K562 (cell line): Measurements from ENCODE around the gene IL17RA. TPM values are rescaled to one million over a fixed set of nuclear protein-coding genes. Genes with fewer than 3 reads are reported as not detected.

Source experiments
- ATAC-seq: fragments of 200-7000 bp; cut with Tn5 transposase; 3 replicates; pipeline ENCODE4 v1.9.1; 2020; ENCODE audit warnings: moderate library complexity
- BruUV-seq: library from RNA; stranded (reverse); fragments of 400-500 nt; replicated peaks from 2 replicates; lab custom pipeline; 2021; lab: Mats Ljungman, UMichigan
- CTCF ChIA-PET: fragments of 300-600 bp; formaldehyde crosslinking; extraction: SDS; loops from one replicate; lab custom pipeline; 2021; ENCODE audit warnings: low intra/inter-chr PET ratio; lab: Yijun Ruan, JAX
- POLR2A ChIA-PET: fragments of 300-600, 350-650 bp; sonication (Branson Sonifier 250); formaldehyde crosslinking; extraction: SDS; loops from one replicate; lab custom pipeline; 2021; ENCODE audit warnings: antibody characterized with exemption, inconsistent platforms; lab: Yijun Ruan, JAX
- DNase-seq, 4 experiments: peaks; one replicate each; pipeline versions ENCODE4 v3.0.0 to v3.0.0-alpha.2; 2011 to 2018; ENCODE audit warnings: low spot score in 3 of 4, mixed read lengths in 3 of 4; ENCODE audit errors: extremely low read depth in 1 of 4
- FAIRE-seq: peaks from 2 replicates; lab custom pipeline; 2011; peaks lifted over from hg19 to GRCh38; lab: Jason Lieb, UNC
- H2AFZ ChIP-seq: 2 replicates; pipeline ENCODE4 v1.6.0; 2011; ENCODE audit warnings: low read depth, low read length, control low read depth, inconsistent platforms
- H3K27ac ChIP-seq: fragments of 200-600 bp; 3 replicates; pipeline ENCODE4 v1.8.0; 2011; ENCODE audit warnings: low read depth, mild to moderate bottlenecking, control low read depth, inconsistent platforms, low read length, moderate library complexity, mixed read lengths; ENCODE audit errors: extremely low read depth
- H3K27me3 ChIP-seq, 2 experiments: fragments of 300-600 bp in 1 of 2; 2 replicates in 1 of 2; 3 replicates in 1 of 2; pipeline versions ENCODE4 v1.6.0 to v1.8.0; 2011; ENCODE audit warnings: inconsistent platforms in 2 of 2, low read length in 2 of 2, mild to moderate bottlenecking in 1 of 2, mixed read lengths in 1 of 2, moderate library complexity in 1 of 2; ENCODE audit not compliant: control insufficient read depth in 2 of 2, insufficient read depth in 2 of 2
- H3K36me3 ChIP-seq: fragments of 300-600 bp; 3 replicates; pipeline ENCODE4 v1.8.0; 2011; ENCODE audit warnings: mild to moderate bottlenecking, low read length, inconsistent platforms; ENCODE audit not compliant: control insufficient read depth, insufficient read depth
- H3K4me1 ChIP-seq, 2 experiments: fragments of 200-600 bp in 1 of 2; replicated peaks in 1 of 2; 2 replicates in 1 of 2; 3 replicates in 1 of 2; pipeline versions ENCODE4 v1.5.1 to v1.8.0; 2011; ENCODE audit warnings: inconsistent platforms in 2 of 2, low read length in 2 of 2, mild to moderate bottlenecking in 1 of 2, mixed read lengths in 1 of 2, moderate library complexity in 1 of 2; ENCODE audit not compliant: control insufficient read depth in 2 of 2, insufficient read depth in 2 of 2
- H3K4me2 ChIP-seq: 2 replicates; pipeline ENCODE4 v1.6.1; 2011; ENCODE audit warnings: low read length, control low read depth, inconsistent platforms, mixed read lengths; ENCODE audit not compliant: insufficient read depth
- H3K4me3 ChIP-seq: fragments of 200-600 bp; sonication (generic), shearing (Covaris generic); 2 replicates; pipeline ENCODE4 v1.5.1; 2016; ENCODE audit warnings: control low read depth, inconsistent platforms
- H3K79me2 ChIP-seq: fragments of 200-600 bp; 3 replicates; pipeline ENCODE4 v1.8.0; 2011; ENCODE audit warnings: low read length, inconsistent platforms; ENCODE audit not compliant: control insufficient read depth, insufficient read depth
- H3K9ac ChIP-seq, 2 experiments: 2 replicates each; pipeline versions ENCODE4 v1.6.0 to v1.6.1; 2011; ENCODE audit warnings: low read depth in 2 of 2, low read length in 2 of 2, control low read depth in 1 of 2, inconsistent platforms in 1 of 2, mild to moderate bottlenecking in 1 of 2, mixed read lengths in 1 of 2; ENCODE audit not compliant: insufficient read depth in 1 of 2
- H3K9me1 ChIP-seq: one replicate; pipeline ENCODE4 v1.6.0; 2011; ENCODE audit warnings: inconsistent platforms, mild to moderate bottlenecking, low read length, moderate library complexity; ENCODE audit not compliant: control insufficient read depth, insufficient read depth
- H3K9me3 ChIP-seq: replicated peaks from 2 replicates; pipeline ENCODE4 v1.5.1; 2011; ENCODE audit warnings: low read depth, low read length, inconsistent platforms; ENCODE audit not compliant: control insufficient read depth, insufficient read depth
- H4K20me1 ChIP-seq: replicated peaks from 2 replicates; pipeline ENCODE4 v1.6.1; 2011; ENCODE audit warnings: low read length, inconsistent platforms, mixed read lengths; ENCODE audit not compliant: control insufficient read depth, insufficient read depth
- DMBX1 ChIP-seq: fragments of 250-450 bp; sonication (Bioruptor Pico); IDR thresholded peaks from 2 replicates; pipeline ENCODE4 v1.8.0; 2022; ENCODE audit warnings: inconsistent platforms, mild to moderate bottlenecking, moderate library complexity, borderline replicate concordance
- DPF2 ChIP-seq: fragments of 450-650 bp; IDR thresholded peaks from 2 replicates; pipeline ENCODE4 v1.6.1; 2016
- HMBOX1 ChIP-seq: sonication (generic); IDR thresholded peaks from 2 replicates; pipeline ENCODE4 v1.6.1; 2016
- JUND ChIP-seq, 2 experiments: IDR thresholded peaks; 2 replicates in 1 of 2; 3 replicates in 1 of 2; pipeline ENCODE4 v1.6.1; 2011; ENCODE audit warnings: borderline replicate concordance in 2 of 2, low read depth in 2 of 2, low read length in 2 of 2, improper control_type of control experiment in 1 of 2, missing biosample characterization in 1 of 2, missing genetic modification characterization in 1 of 2, missing genetic modification reagents in 1 of 2
- MAFF ChIP-seq: IDR thresholded peaks from 2 replicates; pipeline ENCODE4 v1.6.1; 2012; ENCODE audit warnings: low read length, improper control_type of control experiment
- MED1 ChIP-seq: sonication (generic); formaldehyde crosslinking; IDR thresholded peaks from 2 replicates; pipeline ENCODE4 v1.8.1; 2023; ENCODE audit warnings: missing genetic modification reagents, borderline replicate concordance
- NFE2 ChIP-seq: IDR thresholded peaks from 2 replicates; pipeline ENCODE4 v1.6.1; 2014; ENCODE audit warnings: antibody characterized with exemption, low read depth
- NKRF ChIP-seq: fragments of 450-650 bp; IDR thresholded peaks from 2 replicates; pipeline ENCODE4 v1.6.1; 2016; ENCODE audit warnings: borderline replicate concordance
- OTX1 ChIP-seq: fragments of 450-650 bp; formaldehyde crosslinking; IDR thresholded peaks from 2 replicates; pipeline ENCODE4 v1.4.0; 2022; ENCODE audit warnings: mild to moderate bottlenecking
- PTTG1 ChIP-seq: fragments of 450-650 bp; IDR thresholded peaks from 2 replicates; pipeline ENCODE4 v1.6.1; 2016; ENCODE audit warnings: low read depth, mild to moderate bottlenecking, missing genetic modification characterization, missing compliant biosample characterization
- RCOR1 ChIP-seq, 2 experiments: IDR thresholded peaks; 2 replicates each; pipeline ENCODE4 v1.6.1; 2012; ENCODE audit warnings: low read depth in 2 of 2, low read length in 2 of 2, borderline replicate concordance in 1 of 2, improper control_type of control experiment in 1 of 2
- SOX6 ChIP-seq: fragments of 450-650 bp; IDR thresholded peaks from 2 replicates; pipeline ENCODE4 v1.6.1; 2014; ENCODE audit warnings: mild to moderate bottlenecking
- ZBTB49 ChIP-seq: sonication (generic); formaldehyde crosslinking; IDR thresholded peaks from 2 replicates; pipeline ENCODE4 v1.8.0; 2022; ENCODE audit warnings: missing genetic modification reagents, mild to moderate bottlenecking, borderline replicate concordance
- WGBS: fragments of 100-300 bp; shearing (Covaris generic); methylation state at CpG from one replicate; pipeline ENCODE4 v1.1.6; 2016; ENCODE audit warnings: low coverage, mixed read lengths; ENCODE audit not compliant: insufficient coverage; ENCODE audit errors: missing lambda C conversion rate; 5-methylcytosine and 5-hydroxymethylcytosine counted together
- in situ Hi-C: fragments of 300-500 bp; cut with MboI; formaldehyde crosslinking; loops from 4 replicates; pipeline ENCODE4 v1.15.0; 2018; ENCODE audit warnings: inconsistent platforms, mixed read lengths
- intact Hi-C: fragments of 100-400 bp; cut with micrococcal nuclease; formaldehyde crosslinking; loops from 2 replicates; pipeline ENCODE4 v1.14.2; 2022
- polyA plus RNA-seq, 8 experiments: library from polyadenylated mRNA; depleted of rRNA in 4 of 8; stranded (reverse) in 5 of 8; unstranded in 3 of 8; fragments of >200 nt; fragmentation: Nextera tagmentation in 2 of 8; fragmentation: Illumina TruSeq in 1 of 8; extraction: Ambion mirVana in 2 of 8; extraction: Trizol in 1 of 8; gene quantifications; 2 replicates each; pipeline versions ENCODE4 v1.2.1 to v1.2.3, GENCODE V29; 2011 to 2014; ENCODE audit warnings: inconsistent platforms in 1 of 8, missing spikeins in 1 of 8
- total RNA-seq, 7 experiments: library from RNA; depleted of rRNA in 6 of 7; stranded (reverse); fragments of >200 nt in 6 of 7; fragmentation: Illumina TruSeq in 2 of 7; extraction: Trizol in 2 of 7; gene quantifications; 2 replicates each; pipeline versions ENCODE4 v1.2.1 to v1.2.3, GENCODE V29; 2011 to 2021; ENCODE audit warnings: low replicate concordance in 1 of 7

The IL17RA gene
- total and polyA plus RNA-seq, 9 of the 15 experiments (the other 6 are each of a cell fraction or from before 2014, with no cell fraction given) = 0.17 to 11.8 (median 3.7) TPM

GRCh38 chr22:17102297-17102667 is 17.5 kb downstream of the IL17RA start:
- ATAC-seq (peak; percentile 61), FAIRE-seq (no peak), DNase-seq (peak; percentile 34 to 49 (median 46))
- ChIA-PET POLR2A (interaction anchor here (1.5 kb wide), 1 partner anchor 13 kb away, joined by 7 read pairs; no protein-coding TSS in a partner anchor), CTCF (no interaction called here)
- Histone ChIP-seq H3K36me3 (peaks cover 56% of the 10 kb centered on the region; the same call in 2 of the 3 replicates), H3K9ac (peak overlapping the region in 1 of 2 experiments; percentile 53; a peak in 1 of 4 replicates), H3K4me3 (no peak overlapping the region), H4K20me1 (no peaks in the 10 kb centered on the region; the same call in 1 of the 2 replicates), H3K9me1 (no peaks in the 10 kb centered on the region), H3K27ac (peak overlapping the region; percentile 11; the same call in 1 of the 3 replicates), H3K4me2 (no peak overlapping the region), H2AFZ (no peak overlapping the region), H3K9me3 (no peaks in the 10 kb centered on the region), H3K79me2 (no peaks in the 10 kb centered on the region), H3K4me1 (peaks cover 12 to 13% of the 10 kb centered on the region in 2 experiments), H3K27me3 (no peaks in the 10 kb centered on the region)
- WGBS = 36% methylated on average over 7 of the region's 7 CpGs
- in situ Hi-C loops (no loop called here), intact Hi-C loops (no loop called here)
- no TSS peak for BruUV-seq
- TF ChIP-seq DPF2 = peak; percentile 53
- TF ChIP-seq NKRF = no peak
- TF ChIP-seq SOX6 = peak; percentile 82
- no peak for TF ChIP-seq MED1
- peak; percentile 28; the same call in 1 of the 2 replicates for TF ChIP-seq HMBOX1
- no peak for TF ChIP-seq ZBTB49
- TF ChIP-seq DMBX1 (CRISPR knock-in tag) = no peak
- TF ChIP-seq NFE2 = peak; percentile 82
- TF ChIP-seq PTTG1 (tag) = no peak
- no peak for TF ChIP-seq OTX1 (CRISPR knock-in tag)
- TF ChIP-seq MAFF = peak; percentile 54; the same call in 1 of the 2 replicates
- TF ChIP-seq RCOR1 (IDR thresholded peaks at IDR 0.05; ENCODE audit: borderline replicate concordance in 1 of 2, low read depth in 2 of 2, low read length in 2 of 2) = 0 out of 4 replicates have a peak, but pooled peaks of 1 of the 2 experiments have one; percentile 22
- peak; percentile 63; the same call in 1 of the 2 replicates for TF ChIP-seq JUND (IDR thresholded peaks at IDR 0.05; ENCODE audit: borderline replicate concordance, low read depth, low read length)
- no peak for TF ChIP-seq JUND (tag; IDR thresholded peaks at IDR 0.05; ENCODE audit: borderline replicate concordance, low read depth, low read length)
